ENCODE measurements around the gene CLGN.

Gene CLGN

DNA sequence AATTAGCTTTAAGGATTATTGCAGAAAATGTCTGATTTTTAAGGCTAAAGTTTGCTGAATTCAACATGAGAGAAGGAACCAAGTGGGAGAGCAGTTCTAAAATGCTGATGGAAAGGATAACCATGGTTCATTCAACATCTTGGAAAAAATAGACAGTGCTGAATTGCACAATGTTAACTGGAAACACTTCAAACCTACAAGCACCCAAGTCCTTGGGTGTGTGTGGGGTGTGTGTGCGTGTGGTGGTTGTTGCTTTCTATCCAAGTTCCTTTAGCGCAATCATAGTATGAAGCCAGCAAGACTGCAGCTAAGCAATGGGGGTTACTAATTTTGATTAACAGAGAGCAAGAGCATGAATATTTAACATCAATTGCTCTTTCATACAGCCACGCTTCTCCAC is 83.3 kb downstream of the CLGN start:
- H3K36me3 Mint-ChIP-seq (ENCODE audit: insufficient read depth): no peaks in the 10 kb centered on the region
- H3K27me3 Mint-ChIP-seq: peaks cover 34 to 43% of the 10 kb centered on the region in 2 donors
- ATAC-seq (replicated peaks) (no peak), DNase-seq (no peak)
- H3K4me3 Mint-ChIP-seq: no peak overlapping the region
- peaks cover 3% of the 10 kb centered on the region in 2 donors for H3K4me1 Mint-ChIP-seq (ENCODE audit: low read depth in 2 of 2)
- H3K9me3 Mint-ChIP-seq: no peaks in the 10 kb centered on the region
- H3K27ac Mint-ChIP-seq: no peak overlapping the region

DNA sequence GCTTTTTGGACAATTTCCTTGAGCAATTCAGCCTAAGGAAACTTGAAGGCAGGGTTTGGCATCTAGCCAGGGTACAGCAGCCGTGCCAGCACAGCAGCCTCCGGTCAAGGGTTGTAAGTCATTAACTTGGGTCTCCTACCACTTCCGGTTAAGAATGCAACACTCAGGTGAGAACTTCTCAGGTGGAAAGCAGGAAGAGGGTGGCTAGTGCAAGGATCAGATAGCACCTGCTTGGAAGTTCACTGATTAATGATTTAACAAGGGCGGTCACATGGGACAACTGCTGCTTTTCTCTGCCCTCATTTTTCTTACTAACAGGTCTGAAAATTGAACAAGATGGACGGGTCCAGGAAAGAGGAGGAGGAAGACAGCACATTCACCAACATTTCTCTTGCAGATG is 84.1 kb downstream of the CLGN start:
- no peak for ATAC-seq (replicated peaks)
- Mint-ChIP-seq H3K27me3 (peaks cover 26 to 36% of the 10 kb centered on the region in 2 donors), H3K9me3 (no peaks in the 10 kb centered on the region), H3K27ac (no peak overlapping the region), H3K4me3 (no peak overlapping the region), H3K4me1 (ENCODE audit: low read depth in 2 of 2) (peaks cover 3% of the 10 kb centered on the region in 2 donors), H3K36me3 (ENCODE audit: insufficient read depth) (no peaks in the 10 kb centered on the region)
- DNase-seq: no peak

DNA sequence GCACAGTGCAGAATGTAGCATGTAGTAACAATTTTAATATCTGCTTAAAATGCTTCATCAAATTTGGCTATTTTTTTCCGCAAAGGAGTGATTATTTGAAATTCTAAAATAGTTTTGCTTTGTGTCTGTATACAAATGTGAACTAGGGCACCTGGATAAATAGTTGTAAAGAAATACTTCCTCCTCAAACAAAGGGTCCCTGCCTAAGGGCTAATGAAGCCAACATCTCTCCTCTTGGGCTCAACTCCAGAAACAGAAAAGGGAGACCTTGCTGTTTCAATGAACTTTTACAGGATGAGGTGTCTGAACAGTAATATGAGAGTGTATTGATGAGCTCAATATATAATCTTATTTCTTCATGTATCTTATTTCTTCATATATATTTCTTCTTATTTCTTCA is 84.8 kb downstream of the CLGN start:
- no peak for ATAC-seq (replicated peaks)
- no peak overlapping the region for H3K4me3 Mint-ChIP-seq
- H3K27ac Mint-ChIP-seq: no peak overlapping the region
- H3K9me3 Mint-ChIP-seq: no peaks in the 10 kb centered on the region
- H3K27me3 Mint-ChIP-seq: peaks cover 25 to 36% of the 10 kb centered on the region in 2 donors
- no peak for DNase-seq
- H3K4me1 Mint-ChIP-seq (ENCODE audit: low read depth in 2 of 2): peaks cover 3% of the 10 kb centered on the region in 2 donors
- H3K36me3 Mint-ChIP-seq (ENCODE audit: insufficient read depth): no peaks in the 10 kb centered on the region
